WTC11 (cell line): Measurements from ENCODE around the gene ASS1.

ENCODE experiments used
- RELA ChIP-seq: sonication (generic); formaldehyde crosslinking; IDR thresholded peaks from 2 replicates; pipeline ENCODE4 v1.8.1; 2022; ENCODE audit warnings: missing genetic modification reagents, mild to moderate bottlenecking, borderline replicate concordance
- SP1 ChIP-seq: sonication (generic); formaldehyde crosslinking; conservative IDR thresholded peaks from 2 replicates; pipeline ENCODE4 v1.8.1; 2022; ENCODE audit warnings: missing genetic modification reagents
- TF ChIP-seq, protein P1 (sequence below): sonication (generic); formaldehyde crosslinking; IDR thresholded peaks from 2 replicates; pipeline ENCODE4 v1.8.0; 2022; ENCODE audit warnings: mild to moderate bottlenecking, missing genetic modification reagents
- TF ChIP-seq, protein P2 (sequence below): fragments of 200-600 bp; IDR thresholded peaks from 2 replicates; pipeline ENCODE4 v1.8.0; 2022; ENCODE audit warnings: antibody characterized with exemption
- TF ChIP-seq, protein P3 (sequence below): fragments of 250-450 bp; sonication (Bioruptor Pico); IDR thresholded peaks from 2 replicates; pipeline ENCODE4 v1.9.0; 2021; ENCODE audit warnings: mild to moderate bottlenecking

DNA sequence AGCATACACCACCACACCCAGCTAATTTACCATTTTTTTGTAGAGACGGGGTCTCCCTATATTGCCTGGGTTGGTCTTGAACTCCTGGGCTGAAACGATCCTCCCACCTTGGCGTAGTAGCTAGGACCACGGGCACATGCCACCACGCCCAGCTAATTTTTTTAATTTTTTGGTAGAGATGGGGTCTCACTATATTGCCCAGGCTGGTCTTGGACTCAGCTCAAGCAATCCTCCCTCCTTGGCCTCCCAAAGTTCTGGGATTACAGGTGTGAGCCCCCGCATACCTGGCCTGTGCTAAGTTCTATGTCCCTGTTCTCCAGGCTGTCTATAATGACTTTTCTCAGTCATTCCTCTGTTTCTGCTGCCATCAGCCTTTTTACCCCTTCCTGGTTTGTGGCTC is 41.3 kb downstream of the ASS1 start:
- TF ChIP-seq, protein P1, sequence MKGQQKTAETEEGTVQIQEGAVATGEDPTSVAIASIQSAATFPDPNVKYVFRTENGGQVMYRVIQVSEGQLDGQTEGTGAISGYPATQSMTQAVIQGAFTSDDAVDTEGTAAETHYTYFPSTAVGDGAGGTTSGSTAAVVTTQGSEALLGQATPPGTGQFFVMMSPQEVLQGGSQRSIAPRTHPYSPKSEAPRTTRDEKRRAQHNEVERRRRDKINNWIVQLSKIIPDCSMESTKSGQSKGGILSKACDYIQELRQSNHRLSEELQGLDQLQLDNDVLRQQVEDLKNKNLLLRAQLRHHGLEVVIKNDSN (CRISPR knock-in tag): no peak
- TF ChIP-seq, protein P2, sequence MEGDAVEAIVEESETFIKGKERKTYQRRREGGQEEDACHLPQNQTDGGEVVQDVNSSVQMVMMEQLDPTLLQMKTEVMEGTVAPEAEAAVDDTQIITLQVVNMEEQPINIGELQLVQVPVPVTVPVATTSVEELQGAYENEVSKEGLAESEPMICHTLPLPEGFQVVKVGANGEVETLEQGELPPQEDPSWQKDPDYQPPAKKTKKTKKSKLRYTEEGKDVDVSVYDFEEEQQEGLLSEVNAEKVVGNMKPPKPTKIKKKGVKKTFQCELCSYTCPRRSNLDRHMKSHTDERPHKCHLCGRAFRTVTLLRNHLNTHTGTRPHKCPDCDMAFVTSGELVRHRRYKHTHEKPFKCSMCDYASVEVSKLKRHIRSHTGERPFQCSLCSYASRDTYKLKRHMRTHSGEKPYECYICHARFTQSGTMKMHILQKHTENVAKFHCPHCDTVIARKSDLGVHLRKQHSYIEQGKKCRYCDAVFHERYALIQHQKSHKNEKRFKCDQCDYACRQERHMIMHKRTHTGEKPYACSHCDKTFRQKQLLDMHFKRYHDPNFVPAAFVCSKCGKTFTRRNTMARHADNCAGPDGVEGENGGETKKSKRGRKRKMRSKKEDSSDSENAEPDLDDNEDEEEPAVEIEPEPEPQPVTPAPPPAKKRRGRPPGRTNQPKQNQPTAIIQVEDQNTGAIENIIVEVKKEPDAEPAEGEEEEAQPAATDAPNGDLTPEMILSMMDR: no peak
- TF ChIP-seq, protein P3, sequence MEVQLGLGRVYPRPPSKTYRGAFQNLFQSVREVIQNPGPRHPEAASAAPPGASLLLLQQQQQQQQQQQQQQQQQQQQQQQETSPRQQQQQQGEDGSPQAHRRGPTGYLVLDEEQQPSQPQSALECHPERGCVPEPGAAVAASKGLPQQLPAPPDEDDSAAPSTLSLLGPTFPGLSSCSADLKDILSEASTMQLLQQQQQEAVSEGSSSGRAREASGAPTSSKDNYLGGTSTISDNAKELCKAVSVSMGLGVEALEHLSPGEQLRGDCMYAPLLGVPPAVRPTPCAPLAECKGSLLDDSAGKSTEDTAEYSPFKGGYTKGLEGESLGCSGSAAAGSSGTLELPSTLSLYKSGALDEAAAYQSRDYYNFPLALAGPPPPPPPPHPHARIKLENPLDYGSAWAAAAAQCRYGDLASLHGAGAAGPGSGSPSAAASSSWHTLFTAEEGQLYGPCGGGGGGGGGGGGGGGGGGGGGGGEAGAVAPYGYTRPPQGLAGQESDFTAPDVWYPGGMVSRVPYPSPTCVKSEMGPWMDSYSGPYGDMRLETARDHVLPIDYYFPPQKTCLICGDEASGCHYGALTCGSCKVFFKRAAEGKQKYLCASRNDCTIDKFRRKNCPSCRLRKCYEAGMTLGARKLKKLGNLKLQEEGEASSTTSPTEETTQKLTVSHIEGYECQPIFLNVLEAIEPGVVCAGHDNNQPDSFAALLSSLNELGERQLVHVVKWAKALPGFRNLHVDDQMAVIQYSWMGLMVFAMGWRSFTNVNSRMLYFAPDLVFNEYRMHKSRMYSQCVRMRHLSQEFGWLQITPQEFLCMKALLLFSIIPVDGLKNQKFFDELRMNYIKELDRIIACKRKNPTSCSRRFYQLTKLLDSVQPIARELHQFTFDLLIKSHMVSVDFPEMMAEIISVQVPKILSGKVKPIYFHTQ (CRISPR knock-in tag): no peak
- TF ChIP-seq SP1 (CRISPR knock-in tag) (no peak), RELA (no peak)
